ENCODE measurements around the gene AP1S1.
A peak's percentile ranks its signal among the peaks of the same experiment; 100 is the strongest.

GRCh38 chr7:101172005-101172853 is 18.0 kb downstream of the AP1S1 start:
- TF ChIP-seq EZH2 (IDR thresholded peaks at IDR 0.05; ENCODE audit: insufficient read depth, poor library complexity, severe bottlenecking) (no peak), EZH2phosphoT487 (IDR thresholded peaks at IDR 0.05; ENCODE audit: insufficient read depth, low read depth) (0 out of 2 replicates have a peak, but pooled peaks have one; percentile 39)

Measured in GM23248 (cell line).